ENCODE measurements around the gene RMDN3. TPM values are rescaled to one million over a fixed set of nuclear protein-coding genes. Genes with fewer than 3 reads are reported as not detected.

RMDN3 gene, protein sequence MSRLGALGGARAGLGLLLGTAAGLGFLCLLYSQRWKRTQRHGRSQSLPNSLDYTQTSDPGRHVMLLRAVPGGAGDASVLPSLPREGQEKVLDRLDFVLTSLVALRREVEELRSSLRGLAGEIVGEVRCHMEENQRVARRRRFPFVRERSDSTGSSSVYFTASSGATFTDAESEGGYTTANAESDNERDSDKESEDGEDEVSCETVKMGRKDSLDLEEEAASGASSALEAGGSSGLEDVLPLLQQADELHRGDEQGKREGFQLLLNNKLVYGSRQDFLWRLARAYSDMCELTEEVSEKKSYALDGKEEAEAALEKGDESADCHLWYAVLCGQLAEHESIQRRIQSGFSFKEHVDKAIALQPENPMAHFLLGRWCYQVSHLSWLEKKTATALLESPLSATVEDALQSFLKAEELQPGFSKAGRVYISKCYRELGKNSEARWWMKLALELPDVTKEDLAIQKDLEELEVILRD
- total RNA-seq, result 10 to 100 TPM; 17.6 to 29.3 (median 23.9) TPM

DNA sequence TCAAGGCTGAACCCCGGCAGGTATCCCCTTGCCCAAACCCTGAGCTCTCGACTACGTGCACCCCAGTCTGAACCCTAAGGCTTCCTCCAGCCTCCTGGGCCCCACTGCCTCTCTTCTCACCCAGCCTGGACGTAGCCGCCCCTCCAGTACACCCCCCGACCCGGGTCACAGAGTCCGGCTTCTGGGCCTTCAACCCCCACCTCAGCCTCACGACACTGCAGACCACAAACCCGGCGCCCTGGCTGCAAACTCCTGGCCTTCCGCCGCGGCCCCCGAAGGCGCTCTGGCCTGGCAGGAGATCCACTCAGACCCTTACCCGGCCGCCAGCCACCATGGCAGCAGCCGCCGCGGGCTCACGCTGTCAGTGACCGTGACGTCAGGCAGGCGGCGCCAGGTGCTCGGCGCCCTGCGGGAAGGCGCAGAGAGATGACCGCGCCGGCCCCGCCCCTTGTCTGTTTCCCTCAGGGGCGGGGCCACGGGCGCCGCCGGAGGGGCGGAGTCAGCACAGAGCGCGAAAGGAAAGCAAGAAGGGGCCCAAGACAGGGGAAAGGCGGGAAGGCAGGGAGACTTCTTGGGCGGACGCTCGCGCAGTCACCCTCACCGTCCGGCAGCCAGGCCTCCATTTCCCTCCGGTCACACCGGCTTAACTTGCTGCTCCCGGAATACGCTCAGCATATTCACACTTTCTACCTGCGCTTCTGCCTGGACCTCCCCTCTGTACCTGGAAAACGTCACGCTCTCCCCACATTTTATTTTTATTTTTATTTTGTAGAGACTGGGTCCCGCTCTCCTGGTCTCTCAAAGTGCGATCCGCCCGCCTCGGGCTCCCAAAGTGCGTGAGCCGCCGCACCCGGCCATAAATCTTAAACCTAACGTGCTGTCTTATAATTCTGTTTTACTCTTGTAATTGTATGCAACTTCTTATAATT lies at the start of gene RMDN3:
RMDN3 (minus strand) TSS at position 372 of the 929 bp plus-strand sequence. CDS start 471 bp downstream, outside the sequence.
- peak; percentile 92 to 95 (median 94) for ATAC-seq (replicated peaks in 6 of 8)
- WGBS, 10 experiments, result 0 to 50% (median 5%) methylated on average over 1 to 13 of the region's 66 CpGs
- in situ Hi-C loops (cut with MboI; ENCODE audit: low pct_unique_long_range_greater_than_20kb in 2 of 9, low sequenced_read_pairs in 9 of 9, unreplicated experiment in 9 of 9), result no loop called here
- H3K4me1 ChIP-seq (replicated peaks in 1 of 2), result peaks cover 8 to 22% of the 10 kb centered on the region in 2 donors
- peak within 1 kb of the TSS; percentile 73 to 93 (median 78) for H3K4me3 ChIP-seq
- H3K27ac ChIP-seq, result peak within 1 kb of the TSS; percentile 80 to 91

DNA sequence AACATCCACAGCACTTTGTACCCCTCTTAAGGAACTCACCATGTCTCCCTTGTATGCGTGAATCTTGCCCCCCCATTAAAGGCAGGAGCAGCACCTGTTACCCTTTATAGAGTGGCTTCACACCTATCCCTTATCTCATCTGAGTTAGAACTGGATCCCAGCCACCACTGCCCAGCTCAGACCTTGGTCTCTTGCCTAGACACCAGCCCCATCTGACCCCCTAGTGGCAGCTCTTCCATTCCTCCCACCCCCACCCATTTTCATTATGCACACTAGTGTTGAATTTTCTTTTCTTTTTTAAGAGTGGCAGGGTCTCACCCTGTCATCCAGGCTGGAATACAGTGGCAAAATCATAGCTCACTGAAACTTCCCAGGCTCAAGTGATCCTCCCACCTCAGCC lies 48.6 kb upstream of the RMDN3 start:
- Histone ChIP-seq H3K4me3 (no peak overlapping the region), H3K27ac (no peak overlapping the region), H3K4me1 (replicated peaks in 1 of 2) (peaks cover 5 to 6% of the 10 kb centered on the region in 2 donors)
- in situ Hi-C loops (cut with MboI; ENCODE audit: low pct_unique_long_range_greater_than_20kb in 2 of 9, low sequenced_read_pairs in 9 of 9, unreplicated experiment in 9 of 9), result no loop called here
- WGBS, 10 experiments, result 67 to 100% methylated on average over 1 of the region's 1 CpG; no CpG with 5 or more reads in 8 of the 10 experiments
- no peak for ATAC-seq (replicated peaks in 6 of 8)

- no peak overlapping the region for H3K4me3 ChIP-seq
- 80 to 100% (median 98%) methylated on average over 1 to 2 of the region's 2 CpGs; no CpG with 5 or more reads in 4 of the 10 experiments for whole genome bisulfite sequencing, 10 experiments
- H3K4me1 ChIP-seq (replicated peaks in 1 of 2), result peaks cover 8 to 10% of the 10 kb centered on the region in 2 donors
- no peak for ATAC-seq (replicated peaks in 6 of 8)
- no peak overlapping the region for H3K27ac ChIP-seq
- in situ Hi-C loops (cut with MboI; ENCODE audit: low pct_unique_long_range_greater_than_20kb in 2 of 9, low sequenced_read_pairs in 9 of 9, unreplicated experiment in 9 of 9), result no loop called here
Measured at GRCh38 chr15:40803076-40803475, 48.0 kb upstream of the RMDN3 start.

DNA sequence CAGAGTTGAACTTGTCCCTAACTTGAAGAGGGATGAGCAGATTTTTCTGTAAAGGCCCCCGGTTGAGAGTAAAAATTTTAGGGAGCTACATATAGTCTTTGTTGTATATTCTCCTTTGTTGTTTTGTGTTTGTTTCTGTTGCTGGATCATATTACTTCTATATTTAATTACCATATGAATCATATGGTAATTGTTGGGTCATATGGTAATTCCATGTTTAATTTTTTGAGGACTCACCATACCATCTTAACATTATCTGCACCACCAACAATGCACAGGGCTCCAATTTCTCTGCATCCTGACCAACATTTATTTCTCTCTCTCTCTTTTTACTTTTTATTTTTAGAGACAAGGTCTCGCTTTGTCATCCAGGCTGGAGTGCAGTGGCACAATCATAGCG lies 44.5 kb upstream of the RMDN3 start:
- no peak overlapping the region for H3K4me3 ChIP-seq
- H3K27ac ChIP-seq, result no peak overlapping the region
- peaks cover 3 to 4% of the 10 kb centered on the region in 2 donors for H3K4me1 ChIP-seq (replicated peaks in 1 of 2)
- peak in 3 of 8 experiments; percentile 79 to 87 (median 85) for ATAC-seq (replicated peaks in 6 of 8)
- in situ Hi-C loops (cut with MboI; ENCODE audit: low pct_unique_long_range_greater_than_20kb in 2 of 9, low sequenced_read_pairs in 9 of 9, unreplicated experiment in 9 of 9), result no loop called here
- 58 to 100% (median 88%) methylated on average over 1 to 3 of the region's 3 CpGs; no CpG with 5 or more reads in 2 of the 10 experiments for WGBS, 10 experiments

GRCh38 chr15:40796512-40796911 lies 41.5 kb upstream of the RMDN3 start:
- no peak for ATAC-seq (replicated peaks in 6 of 8)
- no peak overlapping the region for H3K27ac ChIP-seq
- no peak overlapping the region for H3K4me3 ChIP-seq
- peaks cover 3 to 4% of the 10 kb centered on the region in 2 donors for H3K4me1 ChIP-seq (replicated peaks in 1 of 2)
- WGBS, 10 experiments, result 50 to 100% (median 97%) methylated on average over 1 to 4 of the region's 5 CpGs; no CpG with 5 or more reads in 3 of the 10 experiments
- in situ Hi-C loops (cut with MboI; ENCODE audit: low pct_unique_long_range_greater_than_20kb in 2 of 9, low sequenced_read_pairs in 9 of 9, unreplicated experiment in 9 of 9), result no loop called here

DNA sequence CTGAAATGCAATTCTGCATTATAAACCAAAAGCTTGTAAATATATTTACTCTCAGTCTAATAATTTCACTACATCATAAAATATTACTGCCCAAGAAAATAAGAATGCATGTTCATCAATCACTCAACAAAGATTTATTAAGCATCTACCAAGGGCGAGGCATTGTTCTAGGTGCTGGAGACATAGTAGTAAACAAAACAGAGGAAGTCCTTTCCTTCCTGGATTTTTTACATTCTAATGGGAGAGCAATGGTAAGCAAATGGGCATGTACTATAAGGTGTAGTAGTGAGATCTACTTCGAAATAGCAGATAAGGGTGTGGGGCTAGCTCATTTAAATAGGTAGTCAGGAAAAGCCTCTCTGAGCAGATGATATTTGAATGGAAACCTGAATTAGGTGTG lies 41.0 kb upstream of the RMDN3 start:
- WGBS, 10 experiments, result 67 to 100% (median 90%) methylated on average over 1 to 2 of the region's 2 CpGs; no CpG with 5 or more reads in 2 of the 10 experiments
- no peak overlapping the region for H3K27ac ChIP-seq
- peaks cover 3 to 4% of the 10 kb centered on the region in 2 donors for H3K4me1 ChIP-seq (replicated peaks in 1 of 2)
- no peak overlapping the region for H3K4me3 ChIP-seq
- ATAC-seq (replicated peaks in 6 of 8), result no peak
- in situ Hi-C loops (cut with MboI; ENCODE audit: low pct_unique_long_range_greater_than_20kb in 2 of 9, low sequenced_read_pairs in 9 of 9, unreplicated experiment in 9 of 9), result no loop called here

DNA sequence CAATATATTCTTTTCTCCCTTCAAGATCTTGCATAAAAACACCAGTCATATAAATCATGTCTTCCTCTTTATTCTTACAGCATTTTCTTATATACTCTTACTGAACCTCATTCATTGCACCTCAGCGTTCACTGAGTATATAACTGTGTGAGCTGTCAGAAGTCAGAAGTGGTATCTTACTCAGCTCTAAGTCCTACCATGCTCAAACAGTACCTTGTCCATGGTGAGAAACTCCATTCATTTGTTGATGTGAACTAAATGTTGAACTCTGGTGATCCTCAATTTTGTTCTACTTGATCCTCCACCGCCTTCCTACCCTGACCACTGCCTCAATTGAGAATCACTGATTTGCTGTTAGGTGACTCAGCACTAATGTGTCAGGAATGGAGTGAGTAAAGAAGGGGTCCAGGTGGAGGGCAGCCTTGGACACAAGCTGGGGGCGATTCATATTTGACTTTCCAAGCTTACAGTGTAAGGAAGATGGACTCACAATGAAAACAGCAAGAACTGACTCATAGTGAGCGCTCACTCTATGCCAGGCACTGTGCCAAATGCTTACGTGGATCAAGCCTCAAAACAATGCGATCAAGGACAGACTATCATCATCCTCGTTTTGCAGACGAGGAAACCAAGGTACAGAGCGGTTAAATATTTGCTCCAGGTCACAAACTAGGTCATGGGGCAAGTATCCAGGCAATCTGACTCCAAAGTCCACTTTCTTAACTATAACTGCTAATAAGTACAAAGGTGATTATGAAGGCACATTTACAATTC lies 38.3 kb upstream of the RMDN3 start:
- WGBS, 10 experiments, result 5 to 100% (median 89%) methylated on average over 1 to 9 of the region's 9 CpGs; no CpG with 5 or more reads in 1 of the 10 experiments
- peak in 2 of 8 experiments; percentile 85 to 91 for ATAC-seq (replicated peaks in 6 of 8)
- H3K4me1 ChIP-seq (replicated peaks in 1 of 2), result peaks cover under 1 to 3% of the 10 kb centered on the region in 2 donors
- in situ Hi-C loops (cut with MboI; ENCODE audit: low pct_unique_long_range_greater_than_20kb in 2 of 9, low sequenced_read_pairs in 9 of 9, unreplicated experiment in 9 of 9), result no loop called here
- no peak overlapping the region for H3K27ac ChIP-seq
- no peak overlapping the region for H3K4me3 ChIP-seq

DNA sequence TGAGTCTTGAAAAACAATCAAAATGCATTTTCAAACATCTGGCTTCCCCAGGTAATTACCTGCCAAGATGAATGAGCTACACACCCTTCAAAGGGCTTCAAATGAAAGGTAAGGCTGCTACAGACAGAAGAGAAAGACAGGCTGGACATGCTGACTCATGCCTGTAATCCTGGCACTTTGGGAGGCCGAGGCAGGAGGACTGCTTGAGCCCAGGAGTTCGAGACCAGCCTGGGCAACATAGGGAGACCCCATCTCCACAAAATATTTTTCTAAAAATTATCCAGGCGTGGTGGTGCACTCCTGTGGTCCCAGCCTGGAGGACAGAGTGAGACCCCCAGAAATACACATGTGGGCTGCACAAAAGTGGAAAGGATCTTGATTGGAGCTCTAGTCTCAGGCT lies 37.3 kb upstream of the RMDN3 start:
- ATAC-seq (replicated peaks in 6 of 8), result no peak
- WGBS, 10 experiments, result 83 to 100% (median 100%) methylated on average over 1 to 3 of the region's 3 CpGs; no CpG with 5 or more reads in 3 of the 10 experiments
- H3K27ac ChIP-seq, result no peak overlapping the region
- no peak overlapping the region for H3K4me3 ChIP-seq
- in situ Hi-C loops (cut with MboI; ENCODE audit: low pct_unique_long_range_greater_than_20kb in 2 of 9, low sequenced_read_pairs in 9 of 9, unreplicated experiment in 9 of 9), result no loop called here
- no peaks in the 10 kb centered on the region for H3K4me1 ChIP-seq (replicated peaks in 1 of 2)

DNA sequence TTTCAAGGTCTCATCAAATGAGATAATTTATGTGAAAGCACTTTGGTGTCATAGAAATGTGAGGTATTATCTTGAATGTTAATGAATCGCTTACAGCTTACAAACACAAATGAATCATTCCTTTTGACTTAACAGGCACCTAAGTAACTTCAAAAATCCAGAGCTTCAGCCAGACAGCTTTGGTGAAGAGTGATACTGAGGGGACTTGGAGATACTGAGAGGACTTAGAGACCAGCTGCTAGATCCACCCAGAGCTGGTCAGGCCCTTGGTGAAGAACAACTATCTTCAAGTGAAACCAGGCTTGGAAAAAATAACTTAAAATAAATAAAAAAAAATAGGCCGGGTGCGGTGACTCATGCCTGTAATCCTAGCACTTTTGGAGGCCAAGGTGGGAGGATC lies 35.7 kb upstream of the RMDN3 start:
- 88 to 100% (median 100%) methylated on average over 1 to 3 of the region's 3 CpGs; no CpG with 5 or more reads in 2 of the 10 experiments for WGBS, 10 experiments
- no peak for ATAC-seq (replicated peaks in 6 of 8)
- no peak overlapping the region for H3K27ac ChIP-seq
- in situ Hi-C loops (cut with MboI; ENCODE audit: low pct_unique_long_range_greater_than_20kb in 2 of 9, low sequenced_read_pairs in 9 of 9, unreplicated experiment in 9 of 9), result no loop called here
- H3K4me1 ChIP-seq (replicated peaks in 1 of 2), result no peaks in the 10 kb centered on the region
- no peak overlapping the region for H3K4me3 ChIP-seq

GRCh38 chr15:40789999-40790398 lies 34.9 kb upstream of the RMDN3 start:
- ATAC-seq (replicated peaks in 6 of 8), result no peak
- in situ Hi-C loops (cut with MboI; ENCODE audit: low pct_unique_long_range_greater_than_20kb in 2 of 9, low sequenced_read_pairs in 9 of 9, unreplicated experiment in 9 of 9), result no loop called here
- Histone ChIP-seq H3K4me1 (replicated peaks in 1 of 2) (no peaks in the 10 kb centered on the region), H3K4me3 (no peak overlapping the region), H3K27ac (no peak overlapping the region)
- 86 to 100% (median 98%) methylated on average over 1 to 5 of the region's 8 CpGs; no CpG with 5 or more reads in 1 of the 10 experiments for WGBS, 10 experiments

GRCh38 chr15:40789119-40789518 lies 34.1 kb upstream of the RMDN3 start:
- no peak overlapping the region for H3K27ac ChIP-seq
- ATAC-seq (replicated peaks in 6 of 8), result no peak
- WGBS, 10 experiments, result 80 to 100% (median 100%) methylated on average over 1 of the region's 5 CpGs; no CpG with 5 or more reads in 4 of the 10 experiments
- H3K4me1 ChIP-seq (replicated peaks in 1 of 2), result no peaks in the 10 kb centered on the region
- in situ Hi-C loops (cut with MboI; ENCODE audit: low pct_unique_long_range_greater_than_20kb in 2 of 9, low sequenced_read_pairs in 9 of 9, unreplicated experiment in 9 of 9), result no loop called here
- H3K4me3 ChIP-seq, result no peak overlapping the region

- 47 to 100% (median 89%) methylated on average over 1 to 3 of the region's 6 CpGs; no CpG with 5 or more reads in 6 of the 10 experiments for WGBS, 10 experiments
- Histone ChIP-seq H3K4me3 (no peak overlapping the region), H3K27ac (no peak overlapping the region), H3K4me1 (replicated peaks in 1 of 2) (no peaks in the 10 kb centered on the region)
- ATAC-seq (replicated peaks in 6 of 8), result no peak
- in situ Hi-C loops (cut with MboI; ENCODE audit: low pct_unique_long_range_greater_than_20kb in 2 of 9, low sequenced_read_pairs in 9 of 9, unreplicated experiment in 9 of 9), result no loop called here
Measured at GRCh38 chr15:40787991-40788390, 32.9 kb upstream of the RMDN3 start.
